Breast epithelium (tissue), 4 donors: Measurements from ENCODE around the gene SCLY. TPM values are rescaled to one million over a fixed set of nuclear protein-coding genes. Genes with fewer than 3 reads are reported as not detected.

ENCODE experiments used
- DNase-seq, 2 donors: peaks; one replicate each; pipeline ENCODE4 v3.0.0-alpha.2; 2019; ENCODE audit warnings: low spot score in 2 of 2
- H3K27ac ChIP-seq, 2 donors: fragments of 200-600 bp; sonication (generic) in 1 of 2; one replicate each; pipeline ENCODE4 v1.5.1; 2016 to 2019; ENCODE audit warnings: mild to moderate bottlenecking in 1 of 2
- H3K27me3 ChIP-seq, 2 donors: fragments of 200-600 bp; sonication (generic) in 1 of 2; one replicate each; pipeline versions ENCODE4 v1.5.1 to v1.6.0; 2017 to 2019; ENCODE audit warnings: control low read depth in 1 of 2, mild to moderate bottlenecking in 1 of 2
- H3K36me3 ChIP-seq: fragments of 200-600 bp; one replicate; pipeline ENCODE4 v1.5.1; 2019
- H3K4me1 ChIP-seq, 2 donors: fragments of 200-600 bp; sonication (generic); one replicate each; pipeline ENCODE4 v1.5.1; 2016 to 2019; ENCODE audit warnings: control low read depth in 1 of 2
- H3K4me3 ChIP-seq, 3 donors: fragments of 200-600 bp; sonication (generic); 1 replicate in 2 of 3; 2 replicates in 1 of 3; pipeline ENCODE4 v1.5.1; 2016 to 2019; ENCODE audit warnings: mild to moderate bottlenecking in 3 of 3, moderate library complexity in 2 of 3
- H3K9me3 ChIP-seq, 2 donors: fragments of 200-600 bp; sonication (generic) in 1 of 2; one replicate each; pipeline ENCODE4 v1.5.1; 2016 to 2019; ENCODE audit warnings: control low read depth in 1 of 2
- CTCF ChIP-seq, 3 donors: fragments of 450-650 bp; IDR thresholded peaks; one replicate each; pipeline ENCODE4 v1.5.1; 2016 to 2017; ENCODE audit warnings: antibody characterized with exemption in 3 of 3, mild to moderate bottlenecking in 3 of 3, moderate library complexity in 3 of 3
- POLR2A ChIP-seq: fragments of 450-650 bp; IDR thresholded peaks from one replicate; pipeline ENCODE4 v1.6.1; 2016; ENCODE audit warnings: antibody characterized with exemption, mild to moderate bottlenecking, moderate library complexity
- POLR2AphosphoS5 ChIP-seq, 3 donors: sonication (generic); formaldehyde crosslinking; IDR thresholded peaks; one replicate each; pipeline ENCODE4 v1.6.1; 2017; ENCODE audit warnings: antibody characterized with exemption in 3 of 3
- intact Hi-C: fragments of 100-400 bp; cut with DNase I; formaldehyde crosslinking; loops from one replicate; pipeline ENCODE4 v1.15.1; 2023; ENCODE audit warnings: low total_unique reads
- total RNA-seq, 3 donors: library from RNA; depleted of rRNA; stranded (reverse); fragments of >200 nt; gene quantifications; one replicate each; pipeline ENCODE4 v1.1.0, GENCODE V29; 2016

Gene SCLY
- total RNA-seq, 3 donors from 2014 or later: 11.2 to 16.7 (median 12.1) TPM

DNA sequence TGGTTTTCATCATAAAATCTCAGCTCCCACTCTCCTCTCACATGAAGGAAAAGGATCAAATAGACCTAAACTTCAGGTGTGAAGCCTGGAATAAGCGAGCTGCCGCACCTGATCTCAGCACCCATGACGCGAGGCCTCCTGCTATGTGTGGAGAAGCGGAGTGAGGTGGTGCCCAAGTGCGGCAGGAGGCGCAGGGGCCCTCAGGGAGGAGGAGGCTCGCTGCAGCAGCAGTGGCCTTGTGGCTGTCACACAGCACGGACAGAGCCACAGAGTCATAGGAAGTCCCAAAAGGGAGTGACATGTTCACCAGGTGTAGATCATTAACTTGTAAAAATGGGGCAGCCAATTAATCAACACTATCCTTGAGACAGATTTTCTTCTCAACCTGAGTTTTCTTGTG lies 9.1 kb downstream of the SCLY start:
- H3K4me1 ChIP-seq: no peaks in the 10 kb centered on the region
- no peaks in the 10 kb centered on the region for H3K36me3 ChIP-seq
- no peak for DNase-seq
- H3K27me3 ChIP-seq: no peaks in the 10 kb centered on the region
- TF ChIP-seq POLR2AphosphoS5 (IDR thresholded peaks at IDR 0.05) (no peak), POLR2A (no peak), CTCF (IDR thresholded peaks at IDR 0.05) (no peak)
- intact Hi-C loops: no loop called here
- no peaks in the 10 kb centered on the region for H3K9me3 ChIP-seq
- no peak overlapping the region for H3K4me3 ChIP-seq
- no peak overlapping the region for H3K27ac ChIP-seq

GRCh38 chr2:238075397-238075796 lies 14.6 kb downstream of the SCLY start:
- Histone ChIP-seq H3K4me3 (no peak overlapping the region), H3K27me3 (no peaks in the 10 kb centered on the region), H3K27ac (no peak overlapping the region), H3K36me3 (no peaks in the 10 kb centered on the region), H3K9me3 (no peaks in the 10 kb centered on the region), H3K4me1 (no peaks in the 10 kb centered on the region)
- DNase-seq: no peak
- intact Hi-C loops: no loop called here
- TF ChIP-seq POLR2AphosphoS5 (IDR thresholded peaks at IDR 0.05) (no peak), CTCF (IDR thresholded peaks at IDR 0.05) (no peak), POLR2A (no peak)

GRCh38 chr2:238077292-238077691 lies 16.5 kb downstream of the SCLY start:
- DNase-seq: no peak
- H3K36me3 ChIP-seq: no peaks in the 10 kb centered on the region
- no peak overlapping the region for H3K27ac ChIP-seq
- no peaks in the 10 kb centered on the region for H3K4me1 ChIP-seq
- H3K4me3 ChIP-seq: no peak overlapping the region
- no peaks in the 10 kb centered on the region for H3K27me3 ChIP-seq
- no peak for TF ChIP-seq CTCF (IDR thresholded peaks at IDR 0.05)
- TF ChIP-seq POLR2A: no peak
- no peak for TF ChIP-seq POLR2AphosphoS5 (IDR thresholded peaks at IDR 0.05)
- H3K9me3 ChIP-seq: no peaks in the 10 kb centered on the region
- intact Hi-C loops: no loop called here

DNA sequence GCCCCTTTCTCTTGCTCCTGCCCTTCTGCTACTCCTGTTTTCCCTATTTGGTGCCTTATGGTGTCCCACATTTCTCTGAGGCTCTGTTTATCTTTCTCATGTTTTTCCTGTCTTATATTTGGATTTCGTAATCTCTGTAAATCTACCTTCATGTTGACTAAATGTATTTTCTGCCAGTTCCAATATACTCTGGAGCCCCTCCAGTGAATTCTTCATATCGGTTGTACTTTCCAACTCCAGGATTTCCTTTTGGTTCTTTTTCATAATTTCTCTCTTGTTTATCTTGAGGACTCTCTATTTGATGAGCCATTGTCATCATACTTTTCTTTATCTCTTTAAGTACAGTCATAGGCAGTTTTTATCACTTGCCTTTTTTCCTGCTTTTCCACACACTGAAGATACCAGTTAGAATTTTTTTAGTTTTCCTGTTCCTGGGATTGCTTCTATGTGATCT lies 19.1 kb downstream of the SCLY start:
- TF ChIP-seq POLR2AphosphoS5 (IDR thresholded peaks at IDR 0.05): no peak
- TF ChIP-seq POLR2A: no peak
- no peak for TF ChIP-seq CTCF (IDR thresholded peaks at IDR 0.05)

DNA sequence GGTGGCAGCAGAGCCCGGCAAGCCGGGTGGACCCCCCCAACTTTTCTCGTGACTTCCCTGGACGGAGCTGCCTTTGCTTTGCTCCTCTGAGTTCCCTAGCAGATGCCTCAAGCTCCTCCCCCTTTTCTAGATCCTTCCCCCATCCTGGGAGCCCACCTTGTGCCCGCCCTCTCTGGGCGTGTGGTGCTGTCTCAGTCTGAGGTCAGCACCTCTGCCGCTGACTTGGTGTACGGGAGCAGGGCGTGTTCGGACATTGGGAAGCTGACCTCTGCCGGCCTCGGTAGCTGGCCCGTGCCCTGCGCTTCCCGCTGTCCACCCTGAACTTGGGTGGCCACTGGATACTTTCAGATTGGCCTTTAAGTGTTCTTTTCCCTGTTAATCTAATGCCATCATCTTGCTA lies 19.7 kb downstream of the SCLY start:
- Histone ChIP-seq H3K27ac (no peak overlapping the region), H3K36me3 (no peaks in the 10 kb centered on the region), H3K4me3 (no peak overlapping the region), H3K4me1 (no peaks in the 10 kb centered on the region), H3K9me3 (no peaks in the 10 kb centered on the region), H3K27me3 (no peaks in the 10 kb centered on the region)
- TF ChIP-seq CTCF (IDR thresholded peaks at IDR 0.05) (no peak), POLR2A (no peak), POLR2AphosphoS5 (IDR thresholded peaks at IDR 0.05) (no peak)
- DNase-seq: no peak
- intact Hi-C loops: no loop called here

More for the DNA sequence above, 19.1 kb downstream of the SCLY start:
- no peaks in the 10 kb centered on the region for H3K9me3 ChIP-seq
- no peaks in the 10 kb centered on the region for H3K27me3 ChIP-seq
- H3K4me3 ChIP-seq: no peak overlapping the region
- DNase-seq: no peak
- no peaks in the 10 kb centered on the region for H3K36me3 ChIP-seq
- intact Hi-C loops: no loop called here
- no peaks in the 10 kb centered on the region for H3K4me1 ChIP-seq
- H3K27ac ChIP-seq: no peak overlapping the region
